ENCODE measurements around the gene EVC2. TPM values are rescaled to one million over a fixed set of nuclear protein-coding genes. Genes with fewer than 3 reads are reported as not detected.

EVC2 gene
- total and polyA plus RNA-seq, 2 of the 13 experiments (the other 11 are each of a cell fraction or from before 2014, with no cell fraction given) = not detected

GRCh38 chr4:5650040-5650439, 58.3 kb downstream of the EVC2 start (continued):
- no peak for TF ChIP-seq TFDP1 (CRISPR knock-in tag; IDR thresholded peaks at IDR 0.05; ENCODE audit: borderline replicate concordance)
- no peak for TF ChIP-seq MATR3 (CRISPR knock-in tag; IDR thresholded peaks at IDR 0.05)
- TF ChIP-seq SCMH1 (CRISPR knock-in tag; IDR thresholded peaks at IDR 0.05; ENCODE audit: borderline replicate concordance) = no peak
- no peak for TF ChIP-seq TAF1 (CRISPR knock-in tag; IDR thresholded peaks at IDR 0.05)
- TF ChIP-seq EED (CRISPR knock-in tag; IDR thresholded peaks at IDR 0.05) = no peak

- Histone ChIP-seq H3K27me3 (ENCODE audit: control insufficient read depth in 1 of 2, insufficient read depth in 2 of 2, low read length in 2 of 2) (0 out of 5 replicates have a peak, but pooled peaks cover 0 to 2% of the 10 kb centered on the region in 2 experiments), H3K9me3 (ENCODE audit: low read length) (no peaks in the 10 kb centered on the region), H3K9ac (ENCODE audit: insufficient read depth, low read depth, low read length) (no peak overlapping the region), H3K36me3 (replicated peaks in 1 of 2; ENCODE audit: control insufficient read depth in 1 of 2, insufficient read depth in 2 of 2, low read length in 2 of 2) (no peaks in the 10 kb centered on the region), H2AFZ (ENCODE audit: low read length) (no peak overlapping the region), H4K20me1 (ENCODE audit: insufficient read depth, low read length) (no peaks in the 10 kb centered on the region), H3K4me2 (ENCODE audit: low read depth, low read length) (no peak overlapping the region), H3K4me1 (ENCODE audit: insufficient read depth, low read length) (no peaks in the 10 kb centered on the region), H3K27ac (ENCODE audit: extremely low read length, insufficient read depth, low read length) (no peak overlapping the region), H3K79me2 (ENCODE audit: insufficient read depth, low read length) (no peaks in the 10 kb centered on the region), H3K4me3 (replicated peaks in 1 of 3; ENCODE audit: insufficient read depth in 1 of 3, low read depth in 2 of 3, low read length in 3 of 3) (no peak overlapping the region)
- CTCF ChIA-PET (ENCODE audit: low intra/inter-chr PET ratio, low total read pairs) = no interaction called here
- 42% methylated on average over 7 of the region's 7 CpGs for WGBS (ENCODE audit: low lambda C conversion rate)
- intact Hi-C loops (cut with micrococcal nuclease; ENCODE audit: unreplicated experiment) (no loop called here), in situ Hi-C loops (cut with HindIII; ENCODE audit: extremely low pct_ligation_motif_present, low pct_unique_long_range_greater_than_20kb) (no loop called here)
- DNase-seq (ENCODE audit: low spot score) (no peak), FAIRE-seq (no peak), ATAC-seq (no peak)
- TF ChIP-seq GMEB2 (CRISPR knock-in tag; IDR thresholded peaks at IDR 0.05; ENCODE audit: low read depth) (no peak), MTF2 (CRISPR knock-in tag; IDR thresholded peaks at IDR 0.05; ENCODE audit: borderline replicate concordance) (no peak), ARNT (IDR thresholded peaks at IDR 0.05) (no peak), ZNF619 (CRISPR knock-in tag; IDR thresholded peaks at IDR 0.05) (no peak)
- POLR2A ChIA-PET = no interaction called here
- BruUV-seq (replicated peaks) = no TSS peak
These were observed 61.0 kb downstream of the EVC2 start for GRCh38 chr4:5647351-5647750.
